Measurements from ENCODE around the gene FOXRED1. TPM values are rescaled to one million over a fixed set of nuclear protein-coding genes. Genes with fewer than 3 reads are reported as not detected.
"Not testable (repeated sequence)": the region's sequence is repeated elsewhere in the genome, so short reads cannot be mapped to it uniquely, and the experiment has no call there.

The FOXRED1 gene
- total RNA-seq, 4 donors from 2014 or later: 17.2 to 51.5 (median 24.7) TPM

DNA sequence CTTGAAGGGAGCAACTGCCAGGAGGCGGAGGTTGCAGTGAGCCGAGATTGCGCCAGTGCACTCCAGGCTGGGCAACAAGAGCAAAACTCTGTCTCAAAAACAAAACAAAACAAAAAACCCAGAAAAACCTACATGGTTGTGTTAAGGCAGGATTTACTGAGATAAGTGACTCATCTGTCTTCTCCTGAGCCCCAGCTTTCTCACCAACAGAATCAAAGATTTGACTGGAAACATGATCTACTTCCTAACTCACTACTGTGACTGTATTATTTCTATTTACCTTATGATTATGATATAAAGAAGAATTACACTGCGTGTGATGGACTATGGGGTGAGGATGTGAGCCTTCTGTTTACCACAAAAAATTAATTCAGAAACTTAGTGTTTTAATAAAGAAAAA is 35.6 kb upstream of the FOXRED1 start:
- Histone ChIP-seq H3K4me1 (peaks cover 0 to 21% (median 7%) of the 10 kb centered on the region in 4 donors), H3K27ac (no peak overlapping the region), H3K36me3 (peaks cover 0 to 30% (median 9%) of the 10 kb centered on the region in 4 donors), H3K4me3 (no peak overlapping the region), H3K9me3 (no peaks in the 10 kb centered on the region), H3K27me3 (no peaks in the 10 kb centered on the region)
- TF ChIP-seq POLR2A (IDR thresholded peaks at IDR 0.05): no peak
- DNase-seq: no peak
- WGBS, 2 donors (ENCODE audit: low coverage in 1 of 2): 93 to 100% methylated on average over 1 to 4 of the region's 4 CpGs
- intact Hi-C loops (cut with DNase I; ENCODE audit: low total_unique reads): no loop called here
- in situ Hi-C loops (cut with MboI; ENCODE audit: low pct_ligation_motif_present in 1 of 4, low pct_unique_long_range_greater_than_20kb in 1 of 4, low sequenced_read_pairs in 3 of 4): no loop called here

GRCh38 chr11:126246636-126247035 is 22.3 kb upstream of the FOXRED1 start:
- 91% methylated on average over 2 of the region's 2 CpGs; no CpG with 5 or more reads in 1 of the 2 donors for WGBS, 2 donors (ENCODE audit: low coverage in 1 of 2)
- no peaks in the 10 kb centered on the region for H3K4me1 ChIP-seq
- intact Hi-C loops (cut with DNase I; ENCODE audit: low total_unique reads) (no loop called here), in situ Hi-C loops (cut with MboI; ENCODE audit: low pct_ligation_motif_present in 1 of 4, low pct_unique_long_range_greater_than_20kb in 1 of 4, low sequenced_read_pairs in 3 of 4) (no loop called here)
- no peak overlapping the region for H3K4me3 ChIP-seq
- no peak overlapping the region for H3K27ac ChIP-seq
- H3K36me3 ChIP-seq: peaks cover 0 to 26% (median 10%) of the 10 kb centered on the region in 4 donors
- H3K27me3 ChIP-seq: no peaks in the 10 kb centered on the region
- no peak for TF ChIP-seq POLR2A (IDR thresholded peaks at IDR 0.05)
- TF ChIP-seq EP300 (IDR thresholded peaks at IDR 0.05; ENCODE audit: low read depth): no peak
- no peak for DNase-seq
- H3K9me3 ChIP-seq: no peaks in the 10 kb centered on the region

- peaks cover 0 to 27% (median 8%) of the 10 kb centered on the region in 4 donors for H3K36me3 ChIP-seq
- no peak for TF ChIP-seq POLR2AphosphoS5 (IDR thresholded peaks at IDR 0.05)
- TF ChIP-seq, protein P1, sequence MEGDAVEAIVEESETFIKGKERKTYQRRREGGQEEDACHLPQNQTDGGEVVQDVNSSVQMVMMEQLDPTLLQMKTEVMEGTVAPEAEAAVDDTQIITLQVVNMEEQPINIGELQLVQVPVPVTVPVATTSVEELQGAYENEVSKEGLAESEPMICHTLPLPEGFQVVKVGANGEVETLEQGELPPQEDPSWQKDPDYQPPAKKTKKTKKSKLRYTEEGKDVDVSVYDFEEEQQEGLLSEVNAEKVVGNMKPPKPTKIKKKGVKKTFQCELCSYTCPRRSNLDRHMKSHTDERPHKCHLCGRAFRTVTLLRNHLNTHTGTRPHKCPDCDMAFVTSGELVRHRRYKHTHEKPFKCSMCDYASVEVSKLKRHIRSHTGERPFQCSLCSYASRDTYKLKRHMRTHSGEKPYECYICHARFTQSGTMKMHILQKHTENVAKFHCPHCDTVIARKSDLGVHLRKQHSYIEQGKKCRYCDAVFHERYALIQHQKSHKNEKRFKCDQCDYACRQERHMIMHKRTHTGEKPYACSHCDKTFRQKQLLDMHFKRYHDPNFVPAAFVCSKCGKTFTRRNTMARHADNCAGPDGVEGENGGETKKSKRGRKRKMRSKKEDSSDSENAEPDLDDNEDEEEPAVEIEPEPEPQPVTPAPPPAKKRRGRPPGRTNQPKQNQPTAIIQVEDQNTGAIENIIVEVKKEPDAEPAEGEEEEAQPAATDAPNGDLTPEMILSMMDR (IDR thresholded peaks at IDR 0.05): no peak
- no peak for TF ChIP-seq POLR2A (IDR thresholded peaks at IDR 0.05)
- TF ChIP-seq EP300 (IDR thresholded peaks at IDR 0.05; ENCODE audit: low read depth): no peak
These were observed 15.7 kb upstream of the FOXRED1 start for GRCh38 chr11:126253265-126253664.

DNA sequence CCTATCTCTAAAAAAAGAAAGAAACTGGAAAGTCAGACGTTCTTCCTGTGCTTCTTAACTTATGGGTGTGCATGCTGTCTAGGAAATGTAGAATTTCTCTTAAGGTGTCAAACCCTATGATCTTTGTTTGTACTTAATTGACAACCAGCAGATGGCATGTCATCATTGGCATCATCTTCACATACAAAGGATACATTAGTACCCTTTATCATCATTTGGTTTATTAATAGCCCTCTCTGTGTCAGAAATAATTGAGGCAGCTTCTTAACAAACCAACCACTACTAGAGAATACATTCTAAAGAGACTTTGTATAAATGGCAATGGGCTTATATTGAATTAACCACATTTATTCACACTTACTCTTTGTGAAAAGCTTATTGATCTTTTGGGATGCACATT is 14.1 kb upstream of the FOXRED1 start:
- Histone ChIP-seq H3K27ac (no peak overlapping the region), H3K4me3 (no peak overlapping the region), H3K36me3 (peaks cover 0 to 27% (median 8%) of the 10 kb centered on the region in 4 donors), H3K4me1 (no peaks in the 10 kb centered on the region), H3K9me3 (no peaks in the 10 kb centered on the region), H3K27me3 (no peaks in the 10 kb centered on the region)
- intact Hi-C loops (cut with DNase I; ENCODE audit: low total_unique reads) (no loop called here), in situ Hi-C loops (cut with MboI; ENCODE audit: low pct_ligation_motif_present in 1 of 4, low pct_unique_long_range_greater_than_20kb in 1 of 4, low sequenced_read_pairs in 3 of 4) (no loop called here)
- WGBS, 2 donors (ENCODE audit: low coverage in 1 of 2): 67 to 68% methylated on average over 1 of the region's 1 CpG
- TF ChIP-seq EP300 (IDR thresholded peaks at IDR 0.05; ENCODE audit: low read depth) (no peak), POLR2A (IDR thresholded peaks at IDR 0.05) (no peak), POLR2AphosphoS5 (IDR thresholded peaks at IDR 0.05) (no peak)
- TF ChIP-seq, protein P1 (IDR thresholded peaks at IDR 0.05): no peak
- no peak for DNase-seq

More at GRCh38 chr11:126253265-126253664, 15.7 kb upstream of the FOXRED1 start:
- intact Hi-C loops (cut with DNase I; ENCODE audit: low total_unique reads) (no loop called here), in situ Hi-C loops (cut with MboI; ENCODE audit: low pct_ligation_motif_present in 1 of 4, low pct_unique_long_range_greater_than_20kb in 1 of 4, low sequenced_read_pairs in 3 of 4) (no loop called here)
- no peak overlapping the region for H3K4me3 ChIP-seq
- no peak for DNase-seq
- H3K27me3 ChIP-seq: no peaks in the 10 kb centered on the region
- no peaks in the 10 kb centered on the region for H3K9me3 ChIP-seq
- no peaks in the 10 kb centered on the region for H3K4me1 ChIP-seq
- 85 to 100% methylated on average over 2 to 4 of the region's 4 CpGs for WGBS, 2 donors (ENCODE audit: low coverage in 1 of 2)
- no peak overlapping the region for H3K27ac ChIP-seq

GRCh38 chr11:126255507-126255906 is 13.4 kb upstream of the FOXRED1 start:
- H3K4me3 ChIP-seq; H3K27ac ChIP-seq; H3K27me3 ChIP-seq; H3K9me3 ChIP-seq; in situ Hi-C loops (cut with MboI; ENCODE audit: low pct_ligation_motif_present in 1 of 4, low pct_unique_long_range_greater_than_20kb in 1 of 4, low sequenced_read_pairs in 3 of 4); intact Hi-C loops (cut with DNase I; ENCODE audit: low total_unique reads); DNase-seq; H3K4me1 ChIP-seq: not testable (repeated sequence)
- H3K36me3 ChIP-seq: peaks cover 0 to 27% (median 8%) of the 10 kb centered on the region in 4 donors
- WGBS, 2 donors (ENCODE audit: low coverage in 1 of 2): 92 to 100% methylated on average over 2 to 5 of the region's 5 CpGs

GRCh38 chr11:126256216-126256615 is 12.7 kb upstream of the FOXRED1 start:
- no peak overlapping the region for H3K27ac ChIP-seq
- DNase-seq: no peak
- intact Hi-C loops (cut with DNase I; ENCODE audit: low total_unique reads) (no loop called here), in situ Hi-C loops (cut with MboI; ENCODE audit: low pct_ligation_motif_present in 1 of 4, low pct_unique_long_range_greater_than_20kb in 1 of 4, low sequenced_read_pairs in 3 of 4) (no loop called here)
- no peak overlapping the region for H3K4me3 ChIP-seq
- TF ChIP-seq EP300 (IDR thresholded peaks at IDR 0.05; ENCODE audit: low read depth): no peak
- no peak for TF ChIP-seq POLR2A (IDR thresholded peaks at IDR 0.05)
- TF ChIP-seq, protein P1 (IDR thresholded peaks at IDR 0.05): no peak
- no peak for TF ChIP-seq POLR2AphosphoS5 (IDR thresholded peaks at IDR 0.05)
- H3K9me3 ChIP-seq: no peaks in the 10 kb centered on the region
- H3K36me3 ChIP-seq: peaks cover 0 to 23% (median 8%) of the 10 kb centered on the region in 4 donors
- no peaks in the 10 kb centered on the region for H3K4me1 ChIP-seq
- WGBS, 2 donors (ENCODE audit: low coverage in 1 of 2): 93 to 100% methylated on average over 2 to 4 of the region's 4 CpGs
- H3K27me3 ChIP-seq: no peaks in the 10 kb centered on the region
